Right atrium auricular region (tissue), 2 donors: ENCODE measurements around the gene AGK. TPM values are rescaled to one million over a fixed set of nuclear protein-coding genes. Genes with fewer than 3 reads are reported as not detected.

Experiments
- DNase-seq: peaks from one replicate; pipeline ENCODE4 v3.0.0-alpha.2; 2019; ENCODE audit warnings: low spot score
- H3K27ac ChIP-seq, 2 donors: fragments of 200-600 bp; sonication (generic); 1 replicate in 1 of 2; 2 replicates in 1 of 2; pipeline ENCODE4 v1.5.1; 2016 to 2019
- H3K27me3 ChIP-seq, 2 donors: fragments of 200-600 bp; sonication (generic); one replicate each; pipeline versions ENCODE4 v1.5.1 to v1.6.0; 2017 to 2019
- H3K36me3 ChIP-seq: fragments of 200-600 bp; sonication (generic); one replicate; pipeline ENCODE4 v1.5.1; 2016
- H3K4me1 ChIP-seq, 2 donors: fragments of 200-600 bp; sonication (generic); one replicate each; pipeline versions ENCODE4 v1.5.1 to v1.6.0; 2017 to 2019
- H3K4me3 ChIP-seq, 2 donors: fragments of 200-600 bp; sonication (generic); 1 replicate in 1 of 2; 2 replicates in 1 of 2; pipeline ENCODE4 v1.5.1; 2017 to 2019; ENCODE audit warnings: mild to moderate bottlenecking in 1 of 2, moderate library complexity in 1 of 2
- H3K9me3 ChIP-seq, 2 donors: fragments of 200-600 bp; sonication (generic); one replicate each; pipeline ENCODE4 v1.5.1; 2019
- CTCF ChIP-seq, 2 donors: fragments of 200-600 bp; sonication (generic); IDR thresholded peaks; one replicate each; pipeline ENCODE4 v1.5.1; 2019; ENCODE audit warnings: antibody characterized with exemption in 2 of 2
- total RNA-seq, 2 donors: library from RNA; depleted of rRNA; stranded (reverse); fragments of >200 nt; gene quantifications; one replicate each; pipeline ENCODE4 v1.1.0, GENCODE V29; 2016

Gene AGK
- total RNA-seq, 2 donors from 2014 or later = 24.2 to 41.9 TPM

- Histone ChIP-seq H3K36me3 (no peaks in the 10 kb centered on the region), H3K9me3 (no peaks in the 10 kb centered on the region), H3K27ac (no peak overlapping the region), H3K4me3 (no peak overlapping the region), H3K27me3 (no peaks in the 10 kb centered on the region), H3K4me1 (no peaks in the 10 kb centered on the region)
- no peak for TF ChIP-seq CTCF (IDR thresholded peaks at IDR 0.05)
- DNase-seq = no peak
Measured at GRCh38 chr7:141631525-141631924, 80.3 kb downstream of the AGK start.

- no peaks in the 10 kb centered on the region for H3K4me1 ChIP-seq
- H3K27ac ChIP-seq = no peak overlapping the region
- no peak for TF ChIP-seq CTCF (IDR thresholded peaks at IDR 0.05)
- no peaks in the 10 kb centered on the region for H3K36me3 ChIP-seq
- H3K27me3 ChIP-seq = no peaks in the 10 kb centered on the region
- H3K4me3 ChIP-seq = no peak overlapping the region
- H3K9me3 ChIP-seq = no peaks in the 10 kb centered on the region
- DNase-seq = no peak
Measured at GRCh38 chr7:141634065-141634464, 82.9 kb downstream of the AGK start.

GRCh38 chr7:141636053-141636452, 84.8 kb downstream of the AGK start:
- Histone ChIP-seq H3K9me3 (no peaks in the 10 kb centered on the region), H3K4me3 (no peak overlapping the region), H3K27ac (no peak overlapping the region), H3K4me1 (no peaks in the 10 kb centered on the region), H3K27me3 (no peaks in the 10 kb centered on the region), H3K36me3 (no peaks in the 10 kb centered on the region)
- TF ChIP-seq CTCF (IDR thresholded peaks at IDR 0.05) = no peak
- DNase-seq = no peak

GRCh38 chr7:141640239-141640840, 89.1 kb downstream of the AGK start:
- no peak for DNase-seq
- no peak for TF ChIP-seq CTCF (IDR thresholded peaks at IDR 0.05)
- Histone ChIP-seq H3K4me1 (no peaks in the 10 kb centered on the region), H3K9me3 (no peaks in the 10 kb centered on the region), H3K27me3 (no peaks in the 10 kb centered on the region), H3K27ac (no peak overlapping the region), H3K36me3 (no peaks in the 10 kb centered on the region), H3K4me3 (no peak overlapping the region)

- Histone ChIP-seq H3K9me3 (no peaks in the 10 kb centered on the region), H3K36me3 (no peaks in the 10 kb centered on the region), H3K27ac (no peak overlapping the region), H3K4me3 (no peak overlapping the region), H3K27me3 (no peaks in the 10 kb centered on the region), H3K4me1 (no peaks in the 10 kb centered on the region)
- no peak for DNase-seq
- peak in 1 of 2 donors; percentile 48 for TF ChIP-seq CTCF (IDR thresholded peaks at IDR 0.05)
Measured at GRCh38 chr7:141641876-141642275, 90.7 kb downstream of the AGK start.

GRCh38 chr7:141645188-141645587, 94.0 kb downstream of the AGK start:
- no peaks in the 10 kb centered on the region for H3K27me3 ChIP-seq
- H3K27ac ChIP-seq = no peak overlapping the region
- peaks cover 0 to 13% of the 10 kb centered on the region in 2 donors for H3K4me1 ChIP-seq
- no peak for TF ChIP-seq CTCF (IDR thresholded peaks at IDR 0.05)
- DNase-seq = no peak
- no peaks in the 10 kb centered on the region for H3K9me3 ChIP-seq
- no peak overlapping the region for H3K4me3 ChIP-seq
- H3K36me3 ChIP-seq = no peaks in the 10 kb centered on the region
